B cell (primary cell): ENCODE measurements around the gene QKI. TPM values are rescaled to one million over a fixed set of nuclear protein-coding genes. Genes with fewer than 3 reads are reported as not detected.
A peak's percentile ranks its signal among the peaks of the same experiment; 100 is the strongest.

Experiments used
- ATAC-seq: fragments of 200-7000 bp; cut with Tn5 transposase; one replicate; pipeline ENCODE4 v1.10.0; 2021; ENCODE audit warnings: low read depth, mild to moderate bottlenecking, moderate number of reproducible peaks, moderate library complexity
- CTCF ChIA-PET: fragments of 350-600 bp; sonication (Branson Sonifier 250); formaldehyde crosslinking; loops from one replicate; lab custom pipeline; 2021; ENCODE audit warnings: antibody characterized with exemption, inconsistent platforms; lab: Charles Lee
- POLR2A ChIA-PET: fragments of 350-600 bp; sonication (Branson Sonifier 250); formaldehyde crosslinking; loops from one replicate; lab custom pipeline; 2021; ENCODE audit warnings: antibody characterized with exemption; lab: Charles Lee
- DNase-seq: peaks from one replicate; pipeline ENCODE4 v3.0.0; 2013
- H2AFZ ChIP-seq: 2 replicates; pipeline ENCODE4 v1.6.1; 2012; ENCODE audit warnings: mild to moderate bottlenecking, low read depth, low read length; ENCODE audit not compliant: insufficient read depth, poor library complexity, severe bottlenecking
- H3K27ac ChIP-seq, 2 donors: 1 replicate in 1 of 2; 2 replicates in 1 of 2; pipeline ENCODE4 v1.5.1; 2012 to 2013; ENCODE audit warnings: low read length in 2 of 2, mild to moderate bottlenecking in 2 of 2, moderate library complexity in 1 of 2
- H3K27me3 ChIP-seq, 4 experiments: fragments of 200-600 bp in 1 of 4; sonication (generic) in 1 of 4; replicated peaks in 1 of 4; 1 replicate in 2 of 4; 2 replicates in 2 of 4; pipeline versions ENCODE4 v1.6.1 to v1.7.0; 2013 to 2016; ENCODE audit warnings: low read length in 3 of 4, mild to moderate bottlenecking in 2 of 4, mixed read lengths in 1 of 4, moderate library complexity in 1 of 4; ENCODE audit not compliant: insufficient read depth in 4 of 4, control insufficient read depth in 3 of 4; ENCODE audit errors: control extremely low read depth in 1 of 4
- H3K36me3 ChIP-seq, 2 experiments: replicated peaks in 1 of 2; 1 replicate in 1 of 2; 2 replicates in 1 of 2; pipeline versions ENCODE4 v1.6.1 to v1.7.1; 2013; ENCODE audit warnings: low read length in 1 of 2; ENCODE audit not compliant: insufficient read depth in 2 of 2, control insufficient read depth in 1 of 2; ENCODE audit errors: control extremely low read depth in 1 of 2, extremely low read depth in 1 of 2
- H3K4me1 ChIP-seq, 2 donors: fragments of 200-600 bp in 1 of 2; sonication (generic) in 1 of 2; 1 replicate in 1 of 2; 2 replicates in 1 of 2; pipeline versions ENCODE4 v1.5.1 to v1.6.1; 2013 to 2017; ENCODE audit warnings: low read length in 2 of 2; ENCODE audit not compliant: control insufficient read depth in 2 of 2, insufficient read depth in 2 of 2
- H3K4me2 ChIP-seq: replicated peaks from 2 replicates; pipeline ENCODE3; 2012; ENCODE audit warnings: mild to moderate bottlenecking, low read depth, low read length; ENCODE audit not compliant: poor library complexity, severe bottlenecking
- H3K4me3 ChIP-seq, 5 experiments: fragments of 200-600 bp in 1 of 5; sonication (generic) in 1 of 5; 1 replicate in 3 of 5; 2 replicates in 2 of 5; pipeline versions ENCODE4 v1.5.1 to v1.7.0; 2011 to 2016; ENCODE audit warnings: low read length in 4 of 5, mild to moderate bottlenecking in 4 of 5, low read depth in 2 of 5, control low read depth in 1 of 5, moderate library complexity in 1 of 5; ENCODE audit not compliant: insufficient read depth in 1 of 5; ENCODE audit errors: control extremely low read depth in 1 of 5, extremely low read depth in 1 of 5
- H3K79me2 ChIP-seq: fragments of 200-600 bp; sonication (generic); one replicate; pipeline ENCODE4 v1.6.0; 2016; ENCODE audit warnings: low read length; ENCODE audit not compliant: control insufficient read depth, insufficient read depth
- H3K9ac ChIP-seq: fragments of 200-600 bp; sonication (generic); 2 replicates; pipeline ENCODE4 v1.6.1; 2017; ENCODE audit warnings: mild to moderate bottlenecking, low read length, moderate library complexity
- H3K9me3 ChIP-seq, 3 donors: one replicate each; pipeline versions ENCODE4 v1.6.1 to v1.7.1; 2013; ENCODE audit warnings: low read length in 2 of 3; ENCODE audit not compliant: control insufficient read depth in 2 of 3, insufficient read depth in 1 of 3; ENCODE audit errors: control extremely low read depth in 1 of 3
- H4K20me1 ChIP-seq: 2 replicates; pipeline ENCODE4 v1.6.0; 2012; ENCODE audit warnings: mild to moderate bottlenecking, low read length; ENCODE audit not compliant: insufficient read depth, control insufficient read depth, poor library complexity, severe bottlenecking
- H3K27ac Mint-ChIP-seq: one replicate; pipeline ENCODE4 v1.8.0; 2021; ENCODE audit warnings: mixed read lengths
- H3K27me3 Mint-ChIP-seq: one replicate; pipeline ENCODE4 v1.8.0; 2021; ENCODE audit warnings: mixed read lengths
- H3K4me1 Mint-ChIP-seq: one replicate; pipeline ENCODE4 v1.8.0; 2021; ENCODE audit warnings: mixed read lengths
- H3K4me3 Mint-ChIP-seq: one replicate; pipeline ENCODE4 v1.8.0; 2021; ENCODE audit warnings: mixed read lengths
- H3K9me3 Mint-ChIP-seq: one replicate; pipeline ENCODE4 v1.8.0; 2022; ENCODE audit warnings: mixed read lengths; ENCODE audit not compliant: insufficient read depth
- EZH2 ChIP-seq: IDR thresholded peaks from 2 replicates; pipeline ENCODE4 v1.6.1; 2012; ENCODE audit warnings: borderline replicate concordance, low read depth, mild to moderate bottlenecking, moderate library complexity, low read length; ENCODE audit not compliant: insufficient read depth, poor library complexity, severe bottlenecking
- WGBS: methylation state at CpG from one replicate; pipeline ENCODE4 v1.1.5; 2013; ENCODE audit warnings: missing lambda C conversion rate; ENCODE audit not compliant: insufficient coverage; 5-methylcytosine and 5-hydroxymethylcytosine counted together
- intact Hi-C: fragments of 100-400 bp; cut with micrococcal nuclease; formaldehyde crosslinking; loops from one replicate; pipeline ENCODE4 v1.10.0; 2022
- polyA minus RNA-seq: library from RNA; depleted of rRNA, polyadenylated mRNA; stranded (reverse); fragments of >200 nt; gene quantifications from 2 replicates; pipeline ENCODE4 v1.2.3, GENCODE V29; 2012
- polyA plus RNA-seq: library from polyadenylated mRNA; depleted of rRNA; stranded (reverse); fragments of >200 nt; gene quantifications from 2 replicates; pipeline ENCODE4 v1.2.3, GENCODE V29; 2012
- total RNA-seq, 2 donors: library from RNA; stranded (reverse); fragments of 120-200 nt in 1 of 2; gene quantifications; 1 replicate in 1 of 2; 2 replicates in 1 of 2; pipeline versions ENCODE4 v1.2.3 to v1.2.4, GENCODE V29; 2013 to 2022
- TF ChIP-seq, protein P1 (sequence below): fragments of 200-600 bp; IDR thresholded peaks from one replicate; pipeline ENCODE4 v1.8.0; 2022; ENCODE audit warnings: antibody characterized with exemption, mild to moderate bottlenecking

Gene QKI
- total RNA-seq: 78.4 and 79.5 TPM in 2 replicates
- total RNA-seq (2013): 91.2 TPM
- 38.8 and 51.0 TPM in 2 replicates for polyA plus RNA-seq
- 88.9 and 106 TPM in 2 replicates for polyA minus RNA-seq

DNA sequence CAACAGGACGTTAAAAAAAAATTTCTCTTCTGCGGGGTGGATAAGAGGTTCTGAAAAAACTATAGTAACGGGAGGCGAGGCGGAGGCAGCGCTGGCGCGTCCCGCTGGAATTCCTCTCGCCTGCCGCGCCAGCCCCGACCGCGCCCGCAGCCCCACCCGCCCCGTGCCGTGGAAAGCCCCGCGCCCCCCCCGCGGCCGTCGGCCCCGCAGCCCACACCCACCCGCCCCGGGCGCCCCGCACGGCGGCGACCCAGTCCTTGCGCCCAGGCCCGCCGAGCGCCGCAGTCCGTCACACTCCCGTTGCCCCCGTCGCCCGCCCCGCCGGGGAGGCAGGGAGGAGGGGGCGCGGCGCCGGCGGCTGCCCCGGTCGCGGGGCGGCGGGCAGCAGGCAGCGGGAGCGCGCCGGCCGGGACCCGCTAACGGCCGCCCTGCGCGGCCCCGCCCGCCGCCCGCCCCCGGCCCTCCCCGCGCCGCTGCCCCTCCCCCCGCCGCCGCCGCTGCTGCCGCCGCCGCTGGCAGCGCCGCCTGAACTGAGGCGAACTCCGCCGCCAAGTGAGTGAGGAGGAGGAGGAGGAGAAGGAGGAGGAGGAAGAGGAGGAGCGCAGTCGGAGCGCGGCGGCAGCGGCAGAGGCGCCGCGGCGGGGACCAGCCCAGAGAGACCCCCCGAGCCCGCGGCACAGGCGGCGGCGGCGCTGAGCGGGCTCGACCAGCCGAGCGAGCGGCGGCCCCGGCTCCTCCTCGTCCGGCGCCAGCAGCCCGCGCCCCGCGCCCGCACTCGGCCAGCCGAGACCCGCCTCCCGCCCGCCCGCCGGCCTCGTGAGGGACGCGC is at the start of gene QKI:
Gene QKI (plus strand): TSS at position 602 of the 829 bp plus-strand sequence. CDS start 476 bp downstream, outside the sequence.
- H3K4me1 Mint-ChIP-seq: peaks cover 34% of the 10 kb centered on the region
- WGBS: under 1% methylated on average over 127 of the region's 127 CpGs
- peak within 1 kb of the TSS; percentile 93 to 96 for H3K27ac ChIP-seq

More for the DNA sequence above, at the start of gene QKI:
- Histone ChIP-seq H3K4me3 (peak within 1 kb of the TSS; percentile 55 to 89 (median 85)), H3K27me3 (no peaks in the 10 kb centered on the region), H2AFZ (peak within 1 kb of the TSS; percentile 83), H3K36me3 (no peaks in the 10 kb centered on the region), H3K79me2 (peaks cover 24% of the 10 kb centered on the region), H3K4me1 (peaks cover 18 to 25% of the 10 kb centered on the region in 2 donors), H3K9me3 (no peaks in the 10 kb centered on the region), H3K9ac (peak within 1 kb of the TSS; percentile 84), H3K4me2 (peak within 1 kb of the TSS; percentile 85), H4K20me1 (peaks cover 15% of the 10 kb centered on the region)
- ATAC-seq: peak; percentile 48
- TF ChIP-seq EZH2: no peak
- TF ChIP-seq, protein P1, sequence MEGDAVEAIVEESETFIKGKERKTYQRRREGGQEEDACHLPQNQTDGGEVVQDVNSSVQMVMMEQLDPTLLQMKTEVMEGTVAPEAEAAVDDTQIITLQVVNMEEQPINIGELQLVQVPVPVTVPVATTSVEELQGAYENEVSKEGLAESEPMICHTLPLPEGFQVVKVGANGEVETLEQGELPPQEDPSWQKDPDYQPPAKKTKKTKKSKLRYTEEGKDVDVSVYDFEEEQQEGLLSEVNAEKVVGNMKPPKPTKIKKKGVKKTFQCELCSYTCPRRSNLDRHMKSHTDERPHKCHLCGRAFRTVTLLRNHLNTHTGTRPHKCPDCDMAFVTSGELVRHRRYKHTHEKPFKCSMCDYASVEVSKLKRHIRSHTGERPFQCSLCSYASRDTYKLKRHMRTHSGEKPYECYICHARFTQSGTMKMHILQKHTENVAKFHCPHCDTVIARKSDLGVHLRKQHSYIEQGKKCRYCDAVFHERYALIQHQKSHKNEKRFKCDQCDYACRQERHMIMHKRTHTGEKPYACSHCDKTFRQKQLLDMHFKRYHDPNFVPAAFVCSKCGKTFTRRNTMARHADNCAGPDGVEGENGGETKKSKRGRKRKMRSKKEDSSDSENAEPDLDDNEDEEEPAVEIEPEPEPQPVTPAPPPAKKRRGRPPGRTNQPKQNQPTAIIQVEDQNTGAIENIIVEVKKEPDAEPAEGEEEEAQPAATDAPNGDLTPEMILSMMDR: no peak
- H3K9me3 Mint-ChIP-seq: no peaks in the 10 kb centered on the region
- CTCF ChIA-PET: interaction anchor here (1.6 to 3.2 kb wide), 2 partner anchors 140 to 543 kb away, joined by 5 to 31 read pairs; no protein-coding TSS in a partner anchor
- peak within 1 kb of the TSS; percentile 91 for H3K4me3 Mint-ChIP-seq
- POLR2A ChIA-PET: no interaction called here
- H3K27ac Mint-ChIP-seq: peak within 1 kb of the TSS; percentile 96
- H3K27me3 Mint-ChIP-seq: peaks cover 4% of the 10 kb centered on the region
- DNase-seq: peak; percentile 89
- intact Hi-C loops: loop anchor here (1.0 kb wide), 1 partner anchor 253 kb away; no protein-coding TSS in a partner anchor
